K562 (cell line): ENCODE results near the gene ALG6.

Experiments
- EHMT2 ChIP-seq: fragments of 450-650 bp; IDR thresholded peaks from 2 replicates; pipeline ENCODE4 v1.6.1; 2018; ENCODE audit warnings: antibody characterized with exemption
- EP300 ChIP-seq: IDR thresholded peaks from 2 replicates; pipeline ENCODE4 v1.6.1; 2012; ENCODE audit warnings: low read length, improper control_type of control experiment
- MTA1 ChIP-seq: fragments of 450-650 bp; IDR thresholded peaks from 2 replicates; pipeline ENCODE4 v1.6.1; 2017; ENCODE audit warnings: borderline replicate concordance
- PHB2 ChIP-seq: fragments of 450-650 bp; IDR thresholded peaks from 2 replicates; pipeline ENCODE4 v1.6.1; 2017; ENCODE audit warnings: low read depth
- POLR2A ChIP-seq: fragments of 450-650 bp; conservative IDR thresholded peaks from 2 replicates; pipeline ENCODE4 v1.6.1; 2016
- POLR3A ChIP-seq: IDR thresholded peaks from 2 replicates; pipeline ENCODE4 v1.6.1; 2011; ENCODE audit warnings: borderline replicate concordance, mild to moderate bottlenecking, moderate library complexity; ENCODE audit not compliant: insufficient read length, insufficient read depth; ENCODE audit errors: extremely low read depth
- SNRNP70 ChIP-seq: fragments of 200-400 bp; formaldehyde crosslinking; optimal IDR thresholded peaks from 2 replicates; pipeline ENCODE3; 2017; ENCODE audit warnings: low read depth, low read length
- ZBTB7A ChIP-seq: IDR thresholded peaks from 2 replicates; pipeline ENCODE4 v1.6.1; 2011; ENCODE audit warnings: low read depth, mild to moderate bottlenecking, low read length, moderate library complexity, borderline replicate concordance; ENCODE audit not compliant: control insufficient read depth
- ZNF232 ChIP-seq: sonication (generic); formaldehyde crosslinking; IDR thresholded peaks from 2 replicates; pipeline ENCODE4 v1.8.0; 2022; ENCODE audit warnings: mild to moderate bottlenecking, missing genetic modification reagents
- TF ChIP-seq, protein P1 (sequence below), 3 experiments: IDR thresholded peaks in 2 of 3; conservative IDR thresholded peaks in 1 of 3; 2 replicates each; pipeline ENCODE4 v1.5.1; 2011 to 2012; ENCODE audit warnings: low read length in 3 of 3, mild to moderate bottlenecking in 3 of 3, control low read depth in 2 of 3, improper control_type of control experiment in 1 of 3, inconsistent platforms in 1 of 3, low read depth in 1 of 3, mixed read lengths in 1 of 3, moderate library complexity in 1 of 3; ENCODE audit not compliant: insufficient read depth in 2 of 3
- TF ChIP-seq, protein P2 (sequence below): fragments of 250-450 bp; sonication (Bioruptor Pico); IDR thresholded peaks from 2 replicates; pipeline ENCODE4 v1.4.0; 2020; ENCODE audit warnings: mild to moderate bottlenecking, moderate library complexity
- TF ChIP-seq, protein P3 (sequence below): IDR thresholded peaks from 3 replicates; pipeline ENCODE4 v1.6.1; 2011; ENCODE audit warnings: borderline replicate concordance, mild to moderate bottlenecking; ENCODE audit not compliant: insufficient read length, insufficient read depth
- TF ChIP-seq, protein P4 (sequence below), 2 experiments: fragments of 450-650 bp in 1 of 2; sonication (generic) in 1 of 2; formaldehyde crosslinking in 1 of 2; IDR thresholded peaks; 2 replicates each; pipeline versions ENCODE4 v1.7.1 to v1.9.0; 2016 to 2022; ENCODE audit warnings: inconsistent platforms in 1 of 2, mild to moderate bottlenecking in 1 of 2, missing genetic modification reagents in 1 of 2

DNA sequence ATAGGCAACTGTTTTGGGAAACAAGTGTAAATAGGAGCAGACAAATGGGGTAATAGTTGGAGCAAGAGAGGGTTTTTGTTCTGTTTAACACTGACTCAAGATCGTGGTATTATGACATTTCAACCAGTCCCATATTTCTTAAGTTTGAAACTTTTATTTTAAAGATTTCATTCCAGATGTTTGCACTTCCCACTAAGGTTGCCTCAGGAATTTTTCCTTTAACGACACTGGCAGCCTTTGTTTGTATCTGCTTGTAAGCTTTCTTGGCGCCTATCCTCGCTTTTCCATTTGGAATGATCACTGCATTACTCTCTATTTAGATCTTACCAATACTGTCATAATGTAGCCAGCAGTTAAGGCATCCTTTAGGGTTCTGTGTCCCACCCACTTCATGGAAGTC is 67.7 kb downstream of the ALG6 start:
- no peak for TF ChIP-seq SNRNP70
- TF ChIP-seq POLR3A = no peak
- no peak for TF ChIP-seq EP300
- TF ChIP-seq POLR2A = no peak
- TF ChIP-seq, protein P1, sequence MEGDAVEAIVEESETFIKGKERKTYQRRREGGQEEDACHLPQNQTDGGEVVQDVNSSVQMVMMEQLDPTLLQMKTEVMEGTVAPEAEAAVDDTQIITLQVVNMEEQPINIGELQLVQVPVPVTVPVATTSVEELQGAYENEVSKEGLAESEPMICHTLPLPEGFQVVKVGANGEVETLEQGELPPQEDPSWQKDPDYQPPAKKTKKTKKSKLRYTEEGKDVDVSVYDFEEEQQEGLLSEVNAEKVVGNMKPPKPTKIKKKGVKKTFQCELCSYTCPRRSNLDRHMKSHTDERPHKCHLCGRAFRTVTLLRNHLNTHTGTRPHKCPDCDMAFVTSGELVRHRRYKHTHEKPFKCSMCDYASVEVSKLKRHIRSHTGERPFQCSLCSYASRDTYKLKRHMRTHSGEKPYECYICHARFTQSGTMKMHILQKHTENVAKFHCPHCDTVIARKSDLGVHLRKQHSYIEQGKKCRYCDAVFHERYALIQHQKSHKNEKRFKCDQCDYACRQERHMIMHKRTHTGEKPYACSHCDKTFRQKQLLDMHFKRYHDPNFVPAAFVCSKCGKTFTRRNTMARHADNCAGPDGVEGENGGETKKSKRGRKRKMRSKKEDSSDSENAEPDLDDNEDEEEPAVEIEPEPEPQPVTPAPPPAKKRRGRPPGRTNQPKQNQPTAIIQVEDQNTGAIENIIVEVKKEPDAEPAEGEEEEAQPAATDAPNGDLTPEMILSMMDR (IDR thresholded peaks at IDR 0.05 in 2 of 3, conservative IDR thresholded peaks at IDR 0.05 in 1 of 3; ENCODE audit: insufficient read depth in 2 of 3, low read depth in 1 of 3, low read length in 3 of 3) = no peak
- TF ChIP-seq PHB2 = no peak
- TF ChIP-seq ZNF232 (CRISPR knock-in tag) = no peak
- TF ChIP-seq MTA1 = no peak
- TF ChIP-seq, protein P2, sequence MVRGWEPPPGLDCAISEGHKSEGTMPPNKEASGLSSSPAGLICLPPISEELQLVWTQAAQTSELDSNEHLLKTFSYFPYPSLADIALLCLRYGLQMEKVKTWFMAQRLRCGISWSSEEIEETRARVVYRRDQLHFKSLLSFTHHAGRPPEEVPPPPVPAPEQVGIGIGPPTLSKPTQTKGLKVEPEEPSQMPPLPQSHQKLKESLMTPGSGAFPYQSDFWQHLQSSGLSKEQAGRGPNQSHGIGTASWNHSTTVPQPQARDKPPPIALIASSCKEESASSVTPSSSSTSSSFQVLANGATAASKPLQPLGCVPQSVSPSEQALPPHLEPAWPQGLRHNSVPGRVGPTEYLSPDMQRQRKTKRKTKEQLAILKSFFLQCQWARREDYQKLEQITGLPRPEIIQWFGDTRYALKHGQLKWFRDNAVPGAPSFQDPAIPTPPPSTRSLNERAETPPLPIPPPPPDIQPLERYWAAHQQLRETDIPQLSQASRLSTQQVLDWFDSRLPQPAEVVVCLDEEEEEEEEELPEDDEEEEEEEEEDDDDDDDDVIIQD = no peak
- no peak for TF ChIP-seq EHMT2
- TF ChIP-seq, protein P3, sequence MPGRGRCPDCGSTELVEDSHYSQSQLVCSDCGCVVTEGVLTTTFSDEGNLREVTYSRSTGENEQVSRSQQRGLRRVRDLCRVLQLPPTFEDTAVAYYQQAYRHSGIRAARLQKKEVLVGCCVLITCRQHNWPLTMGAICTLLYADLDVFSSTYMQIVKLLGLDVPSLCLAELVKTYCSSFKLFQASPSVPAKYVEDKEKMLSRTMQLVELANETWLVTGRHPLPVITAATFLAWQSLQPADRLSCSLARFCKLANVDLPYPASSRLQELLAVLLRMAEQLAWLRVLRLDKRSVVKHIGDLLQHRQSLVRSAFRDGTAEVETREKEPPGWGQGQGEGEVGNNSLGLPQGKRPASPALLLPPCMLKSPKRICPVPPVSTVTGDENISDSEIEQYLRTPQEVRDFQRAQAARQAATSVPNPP = no peak
- no peak for TF ChIP-seq ZBTB7A
- TF ChIP-seq, protein P4, sequence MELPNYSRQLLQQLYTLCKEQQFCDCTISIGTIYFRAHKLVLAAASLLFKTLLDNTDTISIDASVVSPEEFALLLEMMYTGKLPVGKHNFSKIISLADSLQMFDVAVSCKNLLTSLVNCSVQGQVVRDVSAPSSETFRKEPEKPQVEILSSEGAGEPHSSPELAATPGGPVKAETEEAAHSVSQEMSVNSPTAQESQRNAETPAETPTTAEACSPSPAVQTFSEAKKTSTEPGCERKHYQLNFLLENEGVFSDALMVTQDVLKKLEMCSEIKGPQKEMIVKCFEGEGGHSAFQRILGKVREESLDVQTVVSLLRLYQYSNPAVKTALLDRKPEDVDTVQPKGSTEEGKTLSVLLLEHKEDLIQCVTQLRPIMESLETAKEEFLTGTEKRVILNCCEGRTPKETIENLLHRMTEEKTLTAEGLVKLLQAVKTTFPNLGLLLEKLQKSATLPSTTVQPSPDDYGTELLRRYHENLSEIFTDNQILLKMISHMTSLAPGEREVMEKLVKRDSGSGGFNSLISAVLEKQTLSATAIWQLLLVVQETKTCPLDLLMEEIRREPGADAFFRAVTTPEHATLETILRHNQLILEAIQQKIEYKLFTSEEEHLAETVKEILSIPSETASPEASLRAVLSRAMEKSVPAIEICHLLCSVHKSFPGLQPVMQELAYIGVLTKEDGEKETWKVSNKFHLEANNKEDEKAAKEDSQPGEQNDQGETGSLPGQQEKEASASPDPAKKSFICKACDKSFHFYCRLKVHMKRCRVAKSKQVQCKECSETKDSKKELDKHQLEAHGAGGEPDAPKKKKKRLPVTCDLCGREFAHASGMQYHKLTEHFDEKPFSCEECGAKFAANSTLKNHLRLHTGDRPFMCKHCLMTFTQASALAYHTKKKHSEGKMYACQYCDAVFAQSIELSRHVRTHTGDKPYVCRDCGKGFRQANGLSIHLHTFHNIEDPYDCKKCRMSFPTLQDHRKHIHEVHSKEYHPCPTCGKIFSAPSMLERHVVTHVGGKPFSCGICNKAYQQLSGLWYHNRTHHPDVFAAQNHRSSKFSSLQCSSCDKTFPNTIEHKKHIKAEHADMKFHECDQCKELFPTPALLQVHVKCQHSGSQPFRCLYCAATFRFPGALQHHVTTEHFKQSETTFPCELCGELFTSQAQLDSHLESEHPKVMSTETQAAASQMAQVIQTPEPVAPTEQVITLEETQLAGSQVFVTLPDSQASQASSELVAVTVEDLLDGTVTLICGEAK (IDR thresholded peaks at IDR 0.05) = no peak
- TF ChIP-seq, protein P4 (CRISPR knock-in tag; IDR thresholded peaks at IDR 0.05) = no peak
